Measurements from ENCODE around the gene CBY2. TPM values are rescaled to one million over a fixed set of nuclear protein-coding genes. Genes with fewer than 3 reads are reported as not detected.
"Not testable (repeated sequence)": the region's sequence is repeated elsewhere in the genome, so short reads cannot be mapped to it uniquely, and the experiment has no call there.

Gene CBY2
- total RNA-seq, 2 donors from 2014 or later = 3.4 TPM; not detected in 1

DNA sequence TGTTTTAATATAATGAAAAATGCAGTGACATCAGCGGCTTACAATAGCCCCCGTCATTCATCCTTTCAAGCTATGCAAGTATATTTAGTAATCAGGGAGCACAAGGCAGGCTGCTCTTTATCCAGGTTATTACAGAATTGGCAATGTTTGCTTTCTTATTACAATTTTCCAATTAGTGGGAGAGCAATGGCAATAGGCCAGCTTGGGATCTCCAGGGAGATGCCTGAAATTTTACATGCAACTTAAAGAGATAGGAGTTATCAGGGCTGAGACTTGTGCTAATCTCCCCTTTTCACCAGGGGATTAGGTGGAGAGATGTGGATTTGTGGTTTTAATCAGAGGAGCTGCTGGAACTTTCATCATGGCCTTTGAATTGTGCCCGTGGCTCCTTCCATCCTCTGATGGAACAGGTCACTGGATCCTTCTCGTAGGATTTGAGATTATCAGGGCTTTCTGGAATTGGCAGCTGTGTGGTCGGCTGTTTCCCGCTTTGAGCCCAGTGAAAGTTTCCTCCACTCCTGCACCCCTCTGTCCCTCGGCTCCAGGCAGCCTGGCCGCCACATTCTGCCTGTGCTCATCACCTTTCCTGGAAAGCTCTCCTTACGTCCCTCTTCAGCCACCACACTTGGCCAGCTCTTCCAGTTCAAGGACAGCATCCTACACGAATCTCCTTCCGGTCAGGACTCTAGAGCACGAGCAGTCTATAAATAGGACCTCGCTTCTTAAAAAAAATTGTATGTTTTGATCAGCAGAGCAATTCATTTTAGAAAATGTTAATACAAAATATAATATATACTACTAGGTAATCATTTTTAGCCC is 47.0 kb downstream of the CBY2 start:
- no peak for DNase-seq (ENCODE audit: low spot score)
- Histone ChIP-seq H3K9me3 (no peaks in the 10 kb centered on the region), H3K27me3 (replicated peaks; ENCODE audit: insufficient read depth) (no peaks in the 10 kb centered on the region), H3K4me3 (no peak overlapping the region), H3K27ac (no peak overlapping the region), H3K36me3 (no peaks in the 10 kb centered on the region), H3K4me1 (replicated peaks) (no peaks in the 10 kb centered on the region)
- intact Hi-C loops (cut with DNase I) = no loop called here
- no peak for TF ChIP-seq POLR2A (IDR thresholded peaks at IDR 0.05)
- TF ChIP-seq, protein P1, sequence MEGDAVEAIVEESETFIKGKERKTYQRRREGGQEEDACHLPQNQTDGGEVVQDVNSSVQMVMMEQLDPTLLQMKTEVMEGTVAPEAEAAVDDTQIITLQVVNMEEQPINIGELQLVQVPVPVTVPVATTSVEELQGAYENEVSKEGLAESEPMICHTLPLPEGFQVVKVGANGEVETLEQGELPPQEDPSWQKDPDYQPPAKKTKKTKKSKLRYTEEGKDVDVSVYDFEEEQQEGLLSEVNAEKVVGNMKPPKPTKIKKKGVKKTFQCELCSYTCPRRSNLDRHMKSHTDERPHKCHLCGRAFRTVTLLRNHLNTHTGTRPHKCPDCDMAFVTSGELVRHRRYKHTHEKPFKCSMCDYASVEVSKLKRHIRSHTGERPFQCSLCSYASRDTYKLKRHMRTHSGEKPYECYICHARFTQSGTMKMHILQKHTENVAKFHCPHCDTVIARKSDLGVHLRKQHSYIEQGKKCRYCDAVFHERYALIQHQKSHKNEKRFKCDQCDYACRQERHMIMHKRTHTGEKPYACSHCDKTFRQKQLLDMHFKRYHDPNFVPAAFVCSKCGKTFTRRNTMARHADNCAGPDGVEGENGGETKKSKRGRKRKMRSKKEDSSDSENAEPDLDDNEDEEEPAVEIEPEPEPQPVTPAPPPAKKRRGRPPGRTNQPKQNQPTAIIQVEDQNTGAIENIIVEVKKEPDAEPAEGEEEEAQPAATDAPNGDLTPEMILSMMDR (IDR thresholded peaks at IDR 0.05) = no peak
- no peak for TF ChIP-seq POLR2AphosphoS5 (IDR thresholded peaks at IDR 0.05)
- WGBS = 80% methylated on average over 13 of the region's 13 CpGs

DNA sequence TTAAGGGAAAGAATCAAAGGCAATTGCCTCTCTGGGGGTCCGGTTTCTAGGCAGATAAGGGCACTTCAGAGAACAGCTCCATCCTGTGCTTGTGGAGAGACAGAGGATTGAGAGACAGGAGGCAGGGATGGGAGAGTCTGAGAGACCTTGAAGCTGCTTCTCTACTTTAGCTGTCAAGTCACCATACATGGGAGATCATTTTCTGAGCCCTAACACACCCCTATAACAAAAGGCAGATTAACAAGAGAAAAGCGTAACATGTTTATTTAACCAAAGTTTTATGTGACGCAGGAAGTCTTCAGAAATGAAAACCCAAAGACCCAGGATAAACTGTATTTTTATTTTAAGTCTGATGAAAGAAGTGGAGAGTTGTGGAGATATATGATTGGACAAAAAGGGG is 48.4 kb downstream of the CBY2 start:
- no peaks in the 10 kb centered on the region for H3K27me3 ChIP-seq (replicated peaks; ENCODE audit: insufficient read depth)
- no peaks in the 10 kb centered on the region for H3K9me3 ChIP-seq
- TF ChIP-seq POLR2AphosphoS5 (IDR thresholded peaks at IDR 0.05) (no peak), POLR2A (IDR thresholded peaks at IDR 0.05) (no peak)
- TF ChIP-seq, protein P1 (IDR thresholded peaks at IDR 0.05) = no peak
- no peak overlapping the region for H3K27ac ChIP-seq
- WGBS = 75% methylated on average over 3 of the region's 3 CpGs
- H3K36me3 ChIP-seq = no peaks in the 10 kb centered on the region
- no peaks in the 10 kb centered on the region for H3K4me1 ChIP-seq (replicated peaks)
- H3K4me3 ChIP-seq = no peak overlapping the region
- DNase-seq (ENCODE audit: low spot score) = no peak
- intact Hi-C loops (cut with DNase I) = no loop called here

DNA sequence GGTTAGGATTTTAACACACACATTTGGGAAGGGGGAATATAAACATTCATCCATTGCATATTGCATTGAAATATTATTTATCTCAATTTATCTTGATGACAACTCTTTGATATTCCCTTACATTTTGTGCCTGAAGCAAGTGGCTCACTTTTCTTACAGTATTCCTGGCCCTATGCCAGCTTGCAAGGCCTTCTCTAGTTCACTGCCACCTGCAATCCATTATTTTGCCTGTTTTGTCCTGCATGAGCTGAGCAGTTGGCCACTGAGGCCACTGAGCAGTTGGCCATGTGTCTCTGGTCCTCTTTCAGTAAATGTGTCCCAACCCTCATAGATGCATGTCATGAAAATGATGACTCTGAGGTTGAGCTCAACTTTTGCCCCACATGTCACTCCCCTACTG is 49.8 kb downstream of the CBY2 start:
- H3K4me3 ChIP-seq = no peak overlapping the region
- no peak overlapping the region for H3K27ac ChIP-seq
- no peak for TF ChIP-seq POLR2A (IDR thresholded peaks at IDR 0.05)
- TF ChIP-seq POLR2AphosphoS5 (IDR thresholded peaks at IDR 0.05) = no peak
- TF ChIP-seq, protein P1 (IDR thresholded peaks at IDR 0.05) = no peak
- no peaks in the 10 kb centered on the region for H3K36me3 ChIP-seq
- H3K27me3 ChIP-seq (replicated peaks; ENCODE audit: insufficient read depth) = no peaks in the 10 kb centered on the region
- no peak for DNase-seq (ENCODE audit: low spot score)
- no peaks in the 10 kb centered on the region for H3K4me1 ChIP-seq (replicated peaks)
- intact Hi-C loops (cut with DNase I) = no loop called here
- H3K9me3 ChIP-seq = no peaks in the 10 kb centered on the region

DNA sequence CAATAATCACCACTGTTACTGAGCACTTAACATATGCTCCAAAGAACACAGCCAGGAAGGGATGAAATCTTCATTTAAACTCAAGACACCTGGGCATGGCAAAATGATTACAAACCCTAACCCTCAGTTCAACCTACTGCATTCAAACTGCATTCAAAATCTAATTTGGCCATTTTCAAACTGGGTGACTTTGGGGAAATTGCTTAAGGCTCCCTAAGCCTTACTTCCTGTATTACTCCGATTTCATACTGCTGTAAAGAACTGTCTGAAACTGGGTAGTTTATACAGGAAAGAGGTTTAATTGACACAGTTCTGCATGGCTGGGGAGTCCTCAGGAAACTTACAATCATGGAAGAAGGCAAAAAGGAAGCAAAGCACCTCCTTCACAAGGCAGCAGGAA is 50.4 kb downstream of the CBY2 start:
- DNase-seq (ENCODE audit: low spot score) = no peak
- 80% methylated on average over 1 of the region's 1 CpG for WGBS

DNA sequence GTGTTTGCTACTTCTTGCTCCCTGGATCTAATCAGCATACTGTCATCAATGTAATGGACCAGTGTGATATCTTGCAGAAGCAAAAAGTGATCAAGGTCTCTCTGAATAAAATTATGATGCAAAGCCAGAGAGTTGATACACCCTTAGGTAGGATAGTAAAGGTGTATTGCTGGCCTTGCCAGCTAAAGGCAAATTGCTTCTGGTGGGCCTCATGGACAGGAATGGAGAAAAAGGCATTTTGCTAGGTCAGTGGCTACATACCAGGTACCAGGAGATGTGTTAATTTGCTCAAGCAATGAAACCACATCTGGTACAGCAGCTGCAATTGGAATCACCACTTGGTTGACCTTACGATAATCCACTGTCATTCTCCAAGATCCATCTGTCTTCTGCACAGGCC is 54.4 kb downstream of the CBY2 start:
- intact Hi-C loops (cut with DNase I); DNase-seq (ENCODE audit: low spot score): not testable (repeated sequence)
- WGBS = 100% methylated on average over 1 of the region's 1 CpG

More for the DNA sequence above, 50.4 kb downstream of the CBY2 start:
- H3K4me3 ChIP-seq = no peak overlapping the region
- no peaks in the 10 kb centered on the region for H3K9me3 ChIP-seq
- H3K27ac ChIP-seq = no peak overlapping the region
- TF ChIP-seq POLR2A (IDR thresholded peaks at IDR 0.05) = no peak
- TF ChIP-seq, protein P1 (IDR thresholded peaks at IDR 0.05) = no peak
- no peak for TF ChIP-seq POLR2AphosphoS5 (IDR thresholded peaks at IDR 0.05)
- H3K36me3 ChIP-seq = no peaks in the 10 kb centered on the region
- no peaks in the 10 kb centered on the region for H3K27me3 ChIP-seq (replicated peaks; ENCODE audit: insufficient read depth)
- intact Hi-C loops (cut with DNase I) = no loop called here
- no peaks in the 10 kb centered on the region for H3K4me1 ChIP-seq (replicated peaks)

DNA sequence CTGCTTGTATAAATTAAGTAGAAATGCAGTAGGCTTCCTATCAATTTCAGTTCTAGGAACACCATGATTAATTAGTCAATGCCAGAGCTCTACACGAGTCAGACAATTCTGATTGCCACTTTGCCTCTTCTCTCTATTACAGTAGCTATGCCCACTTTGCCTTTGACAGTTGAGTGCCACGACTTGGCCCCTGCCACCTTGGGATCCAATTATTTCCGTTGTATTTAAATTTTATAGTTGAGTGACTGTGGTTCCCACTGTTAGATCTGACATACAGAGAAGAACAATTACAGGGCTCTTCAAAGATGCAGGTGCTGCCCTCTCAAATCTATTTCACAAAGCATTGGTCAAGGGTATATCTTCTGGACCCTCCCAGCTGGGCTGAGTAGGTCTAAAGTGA is 55.5 kb downstream of the CBY2 start:
- H3K27me3 ChIP-seq (replicated peaks; ENCODE audit: insufficient read depth); H3K4me1 ChIP-seq (replicated peaks); H3K9me3 ChIP-seq; H3K4me3 ChIP-seq; H3K36me3 ChIP-seq; DNase-seq (ENCODE audit: low spot score); H3K27ac ChIP-seq; intact Hi-C loops (cut with DNase I): not testable (repeated sequence)
- WGBS = 77% methylated on average over 3 of the region's 3 CpGs

More for the DNA sequence above, 54.4 kb downstream of the CBY2 start:
- H3K4me1 ChIP-seq (replicated peaks); H3K4me3 ChIP-seq; H3K9me3 ChIP-seq; H3K36me3 ChIP-seq; H3K27ac ChIP-seq; H3K27me3 ChIP-seq (replicated peaks; ENCODE audit: insufficient read depth): not testable (repeated sequence)
